GM23248 (cell line): ENCODE data around the gene PAK1. TPM values are rescaled to one million over a fixed set of nuclear protein-coding genes. Genes with fewer than 3 reads are reported as not detected.

Experiments used
- DNase-seq: peaks from one replicate; pipeline ENCODE4 v3.0.0-alpha.2; 2015
- H2AFZ ChIP-seq: fragments of 200-600 bp; sonication (generic); 2 replicates; pipeline ENCODE4 v1.6.1; 2016; ENCODE audit warnings: antibody characterized with exemption
- H3F3A ChIP-seq: fragments of 200-600 bp; sonication (generic); 2 replicates; pipeline ENCODE4 v1.6.1; 2016; ENCODE audit warnings: mild to moderate bottlenecking, antibody characterized with exemption, mixed run types; ENCODE audit not compliant: insufficient read depth
- H3K27ac ChIP-seq: fragments of 200-600 bp; sonication (generic); 2 replicates; pipeline ENCODE4 v1.5.1; 2016; ENCODE audit warnings: mild to moderate bottlenecking
- H3K27me3 ChIP-seq: fragments of 200-600 bp; sonication (generic); replicated peaks from 2 replicates; pipeline ENCODE4 v1.6.1; 2016; ENCODE audit warnings: mild to moderate bottlenecking; ENCODE audit not compliant: insufficient read depth
- H3K36me3 ChIP-seq: fragments of 200-600 bp; sonication (generic); 2 replicates; pipeline ENCODE4 v1.6.1; 2016; ENCODE audit warnings: low read depth, mild to moderate bottlenecking
- H3K4me1 ChIP-seq: fragments of 200-600 bp; sonication (generic); 2 replicates; pipeline ENCODE4 v1.6.1; 2016; ENCODE audit warnings: mild to moderate bottlenecking; ENCODE audit not compliant: insufficient read depth
- H3K4me2 ChIP-seq: fragments of 200-600 bp; sonication (generic); one replicate; pipeline ENCODE4 v1.6.1; 2016; ENCODE audit warnings: mild to moderate bottlenecking; ENCODE audit not compliant: unreplicated experiment
- H3K4me3 ChIP-seq: fragments of 200-600 bp; sonication (generic); 2 replicates; pipeline ENCODE4 v1.5.1; 2016; ENCODE audit warnings: mild to moderate bottlenecking
- H3K79me2 ChIP-seq: fragments of 200-600 bp; sonication (generic); 2 replicates; pipeline ENCODE4 v1.6.1; 2016; ENCODE audit warnings: mild to moderate bottlenecking; ENCODE audit not compliant: insufficient read depth
- H3K9ac ChIP-seq: fragments of 200-600 bp; sonication (generic); 2 replicates; pipeline ENCODE4 v1.6.1; 2016; ENCODE audit warnings: mild to moderate bottlenecking
- H3K9me2 ChIP-seq: fragments of 200-600 bp; sonication (generic); 2 replicates; pipeline ENCODE4 v1.6.1; 2016; ENCODE audit warnings: mixed run types, mild to moderate bottlenecking, moderate library complexity; ENCODE audit not compliant: insufficient read depth
- H3K9me3 ChIP-seq: fragments of 200-600 bp; sonication (generic); one replicate; pipeline ENCODE4 v1.6.1; 2017; ENCODE audit warnings: low read depth
- H4K20me1 ChIP-seq: fragments of 200-600 bp; sonication (generic); 2 replicates; pipeline ENCODE4 v1.6.0; 2016; ENCODE audit not compliant: insufficient read depth
- EZH2 ChIP-seq: fragments of 200-600 bp; sonication (generic); IDR thresholded peaks from 2 replicates; pipeline ENCODE4 v1.6.1; 2018; ENCODE audit warnings: antibody characterized with exemption, mild to moderate bottlenecking; ENCODE audit not compliant: insufficient read depth, poor library complexity, severe bottlenecking
- EZH2phosphoT487 ChIP-seq: fragments of 200-600 bp; sonication (generic); IDR thresholded peaks from 2 replicates; pipeline ENCODE4 v1.6.1; 2018; ENCODE audit warnings: antibody characterized with exemption, moderate library complexity, mild to moderate bottlenecking, low read depth; ENCODE audit not compliant: insufficient read depth
- WGBS, 2 experiments: methylation state at CpG; one replicate each; pipeline ENCODE4 v1.1.6; 2015 to 2017; ENCODE audit warnings: low lambda C conversion rate in 2 of 2, low coverage in 1 of 2; ENCODE audit errors: missing lambda C conversion rate in 2 of 2; 5-methylcytosine and 5-hydroxymethylcytosine counted together
- in situ Hi-C: fragments of 300-500 bp; cut with MboI; formaldehyde crosslinking; loops from 2 replicates; pipeline ENCODE4 v1.15.0; 2020
- polyA plus RNA-seq: library from polyadenylated mRNA; unstranded; fragments of >200 nt; fragmentation: Nextera tagmentation; extraction: Ambion mirVana; gene quantifications from 2 replicates; pipeline ENCODE4 v1.2.1, GENCODE V29; 2016
- total RNA-seq: library from RNA; depleted of rRNA; stranded (reverse); fragments of >200 nt; shearing (Covaris generic); gene quantifications from 2 replicates; pipeline ENCODE4 v1.2.3, GENCODE V29; 2014

PAK1 gene
- total and polyA plus RNA-seq, 2 experiments from 2014 or later, result 20.3 to 23.8 TPM

- Histone ChIP-seq H3F3A (peaks cover 8% of the 10 kb centered on the region; the same call in 1 of the 2 replicates), H3K36me3 (no peaks in the 10 kb centered on the region), H3K4me3 (no peak overlapping the region), H3K27me3 (no peaks in the 10 kb centered on the region), H3K27ac (no peak overlapping the region), H3K4me1 (peaks cover 22% of the 10 kb centered on the region), H3K79me2 (no peaks in the 10 kb centered on the region), H3K9ac (no peak overlapping the region), H3K9me3 (no peaks in the 10 kb centered on the region), H3K4me2 (no peak overlapping the region), H4K20me1 (no peaks in the 10 kb centered on the region), H2AFZ (no peak overlapping the region), H3K9me2 (no peaks in the 10 kb centered on the region; the same call in 1 of the 2 replicates)
- in situ Hi-C loops, result no loop called here
- peak; percentile 11 for DNase-seq
- TF ChIP-seq EZH2phosphoT487 (no peak), EZH2 (no peak)
- WGBS, 2 experiments, result 98 to 99% methylated on average over 4 of the region's 4 CpGs
Observed at GRCh38 chr11:77379253-77379652, 94.6 kb downstream of the PAK1 start.

- TF ChIP-seq EZH2phosphoT487 (no peak), EZH2 (no peak)
- DNase-seq, result peak; percentile 9
- Histone ChIP-seq H3K4me3 (no peak overlapping the region), H3K36me3 (no peaks in the 10 kb centered on the region), H3K79me2 (no peaks in the 10 kb centered on the region), H3K4me2 (no peak overlapping the region), H3F3A (peaks cover 7% of the 10 kb centered on the region; the same call in 1 of the 2 replicates), H4K20me1 (no peaks in the 10 kb centered on the region), H3K9me2 (no peaks in the 10 kb centered on the region), H2AFZ (no peak overlapping the region), H3K27me3 (no peaks in the 10 kb centered on the region), H3K4me1 (peaks cover 22% of the 10 kb centered on the region), H3K9me3 (no peaks in the 10 kb centered on the region), H3K9ac (no peak overlapping the region), H3K27ac (no peak overlapping the region)
- WGBS, 2 experiments, result 86 to 93% methylated on average over 2 of the region's 2 CpGs
- in situ Hi-C loops, result no loop called here
Observed at GRCh38 chr11:77377734-77378133, 96.2 kb downstream of the PAK1 start.

DNA sequence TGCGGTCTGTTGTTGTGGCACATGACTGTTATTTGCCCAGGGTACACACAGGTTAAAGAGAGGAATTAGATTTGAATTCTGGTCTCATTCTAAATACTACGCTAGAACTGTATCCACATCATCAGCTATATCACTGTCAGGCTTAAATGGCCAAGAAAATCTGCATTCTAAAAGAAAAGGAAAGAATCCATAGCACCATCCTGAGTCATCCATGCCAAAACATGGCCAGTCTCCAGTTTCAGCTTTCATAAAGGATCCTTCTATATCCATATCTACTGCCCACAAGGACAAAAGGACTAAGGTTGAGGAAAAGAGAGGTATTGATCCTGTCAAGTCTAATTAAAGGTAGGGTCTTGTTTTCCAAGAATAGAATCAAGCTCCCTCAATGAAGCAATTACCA, 98.8 kb downstream of the PAK1 start:
- Histone ChIP-seq H3K4me1 (peaks cover 9% of the 10 kb centered on the region), H3K9me3 (no peaks in the 10 kb centered on the region), H3K4me2 (peak overlapping the region; percentile 26), H3K27me3 (no peaks in the 10 kb centered on the region), H3K36me3 (no peaks in the 10 kb centered on the region; the same call in 1 of the 2 replicates), H3K79me2 (no peaks in the 10 kb centered on the region), H3K4me3 (no peak overlapping the region), H4K20me1 (no peaks in the 10 kb centered on the region), H2AFZ (no peak overlapping the region), H3K27ac (no peak overlapping the region), H3K9me2 (no peaks in the 10 kb centered on the region), H3F3A (no peaks in the 10 kb centered on the region), H3K9ac (no peak overlapping the region)
- in situ Hi-C loops, result no loop called here
- DNase-seq, result peak; percentile 37
- WGBS, 2 experiments, result 98 to 100% methylated on average over 2 of the region's 2 CpGs
- no peak for TF ChIP-seq EZH2phosphoT487
- TF ChIP-seq EZH2, result no peak

- Histone ChIP-seq H3K9ac (no peak overlapping the region), H3K4me3 (no peak overlapping the region), H2AFZ (no peak overlapping the region), H3K9me3 (no peaks in the 10 kb centered on the region), H3K36me3 (no peaks in the 10 kb centered on the region; the same call in 1 of the 2 replicates), H3K4me2 (peak overlapping the region; percentile 26), H3K4me1 (peaks cover 9% of the 10 kb centered on the region), H4K20me1 (no peaks in the 10 kb centered on the region), H3F3A (no peaks in the 10 kb centered on the region), H3K27ac (no peak overlapping the region), H3K27me3 (no peaks in the 10 kb centered on the region), H3K9me2 (no peaks in the 10 kb centered on the region), H3K79me2 (no peaks in the 10 kb centered on the region)
- WGBS, 2 experiments, result 95 to 99% methylated on average over 3 of the region's 3 CpGs
- no peak for TF ChIP-seq EZH2phosphoT487
- TF ChIP-seq EZH2, result no peak
- peak; percentile 36 for DNase-seq
- in situ Hi-C loops, result no loop called here
Observed at GRCh38 chr11:77374611-77375031, 99.3 kb downstream of the PAK1 start.

DNA sequence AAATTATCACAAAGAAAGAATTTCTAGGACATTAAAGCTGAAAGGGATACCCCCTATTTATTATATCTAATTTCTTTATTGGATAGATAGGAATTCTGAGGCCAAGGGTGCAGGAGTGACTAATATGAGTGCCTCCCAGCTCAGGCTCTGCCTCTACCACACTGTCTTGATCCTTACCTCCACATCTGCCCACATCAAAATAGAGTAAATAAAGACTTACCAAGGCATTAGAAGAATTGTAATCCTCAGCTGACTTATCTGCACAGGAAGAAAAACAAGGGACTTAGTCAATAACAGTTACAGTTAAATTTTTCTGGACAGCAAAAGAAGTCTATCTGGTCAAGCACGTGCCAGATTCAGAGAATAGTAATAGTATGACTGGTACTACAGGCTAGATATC, 99.8 kb downstream of the PAK1 start:
- no peaks in the 10 kb centered on the region for H3F3A ChIP-seq
- H3K36me3 ChIP-seq, result no peaks in the 10 kb centered on the region; the same call in 1 of the 2 replicates
- H3K9me3 ChIP-seq, result no peaks in the 10 kb centered on the region
- no peak for TF ChIP-seq EZH2phosphoT487
- TF ChIP-seq EZH2, result no peak
- in situ Hi-C loops, result no loop called here
- no peak for DNase-seq
- 95 to 100% methylated on average over 1 of the region's 1 CpG for WGBS, 2 experiments
- H2AFZ ChIP-seq, result no peak overlapping the region
- no peaks in the 10 kb centered on the region for H3K79me2 ChIP-seq
- no peak overlapping the region for H3K4me3 ChIP-seq
- H3K9ac ChIP-seq, result no peak overlapping the region
- no peaks in the 10 kb centered on the region for H4K20me1 ChIP-seq
- peaks cover 9% of the 10 kb centered on the region for H3K4me1 ChIP-seq
- no peak overlapping the region for H3K27ac ChIP-seq
- H3K9me2 ChIP-seq, result no peaks in the 10 kb centered on the region
- H3K27me3 ChIP-seq, result no peaks in the 10 kb centered on the region
- no peak overlapping the region for H3K4me2 ChIP-seq
